HG02885 (cell line): Measurements from ENCODE around the gene TRMT1.
A peak's percentile ranks its signal among the peaks of the same experiment; 100 is the strongest.
"Not testable (repeated sequence)": the region's sequence is repeated elsewhere in the genome, so short reads cannot be mapped to it uniquely, and the experiment has no call there.

Experiments used
- ATAC-seq: cut with Tn5 transposase; IDR thresholded peaks from one replicate; pipeline ENCODE4 v1.9.1; 2021; ENCODE audit warnings: mild to moderate bottlenecking; ENCODE audit not compliant: unreplicated experiment, poor library complexity

Gene TRMT1

DNA sequence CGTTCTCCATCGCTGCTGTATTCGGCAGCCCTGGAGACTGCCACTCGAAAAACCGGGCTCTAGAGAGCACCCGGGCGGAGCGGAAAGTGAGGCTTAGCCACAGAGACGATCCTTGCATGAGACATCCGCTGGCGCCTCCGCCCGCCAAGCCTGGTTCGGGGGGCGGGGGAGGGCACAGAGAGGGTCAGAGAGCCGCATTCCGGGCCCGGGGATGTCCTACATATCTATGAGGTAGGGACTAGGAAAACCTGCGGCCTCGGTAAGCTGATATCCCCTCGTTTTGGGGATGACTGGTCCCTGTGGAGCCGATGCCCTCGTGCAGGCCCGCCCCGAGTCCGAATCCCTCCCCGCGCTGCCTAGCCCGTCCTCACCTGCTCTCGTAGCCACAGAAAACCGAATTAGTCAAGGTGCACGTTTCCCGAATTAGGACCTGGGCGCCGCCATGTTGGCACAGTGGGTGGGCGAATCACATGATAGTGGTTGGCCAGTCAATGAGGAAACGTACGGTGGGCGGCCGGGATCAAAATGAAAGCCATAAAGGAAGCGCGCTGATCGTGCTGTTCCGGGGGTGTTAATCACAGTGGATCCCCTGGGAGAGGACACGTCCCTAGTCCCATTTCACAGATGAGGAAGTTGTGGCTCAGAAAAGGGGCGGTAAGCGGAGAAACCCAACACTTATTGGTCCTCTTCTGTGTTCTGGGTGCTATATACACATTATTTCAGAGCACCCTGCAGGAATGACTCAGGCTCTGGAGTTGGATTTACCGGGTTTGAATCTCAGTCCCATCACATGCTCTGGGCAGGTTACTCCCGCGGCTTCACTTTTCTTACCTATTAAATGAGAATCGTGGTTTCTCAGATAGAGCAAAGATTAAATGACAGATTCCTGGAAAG lies at the start of gene TRMT1:
Gene TRMT1 (minus strand): TSS at position 459 of the 894 bp plus-strand sequence. CDS start 341 bp downstream, at position 118.
- ATAC-seq, result peak; percentile 51

DNA sequence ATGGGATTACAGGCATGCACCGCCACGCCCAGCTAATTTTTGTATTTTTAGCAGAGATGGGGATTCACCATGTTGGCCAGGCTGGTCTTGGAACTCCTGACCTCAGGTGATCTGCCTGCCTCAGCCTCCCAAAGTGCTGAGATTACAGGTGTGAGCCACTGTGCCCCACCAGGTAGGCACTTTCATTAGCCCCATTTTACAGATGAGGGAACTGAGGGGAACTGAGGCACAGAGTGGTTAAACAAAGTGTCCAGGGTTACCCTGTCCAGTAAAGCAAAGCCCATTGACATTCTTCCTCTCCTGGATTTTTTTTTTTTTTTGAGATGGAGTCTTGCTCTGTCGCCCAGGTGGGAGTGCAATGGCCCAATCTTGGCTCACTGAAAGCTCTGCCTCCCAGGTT lies 49.6 kb upstream of the TRMT1 start:
- ATAC-seq, result not testable (repeated sequence)

DNA sequence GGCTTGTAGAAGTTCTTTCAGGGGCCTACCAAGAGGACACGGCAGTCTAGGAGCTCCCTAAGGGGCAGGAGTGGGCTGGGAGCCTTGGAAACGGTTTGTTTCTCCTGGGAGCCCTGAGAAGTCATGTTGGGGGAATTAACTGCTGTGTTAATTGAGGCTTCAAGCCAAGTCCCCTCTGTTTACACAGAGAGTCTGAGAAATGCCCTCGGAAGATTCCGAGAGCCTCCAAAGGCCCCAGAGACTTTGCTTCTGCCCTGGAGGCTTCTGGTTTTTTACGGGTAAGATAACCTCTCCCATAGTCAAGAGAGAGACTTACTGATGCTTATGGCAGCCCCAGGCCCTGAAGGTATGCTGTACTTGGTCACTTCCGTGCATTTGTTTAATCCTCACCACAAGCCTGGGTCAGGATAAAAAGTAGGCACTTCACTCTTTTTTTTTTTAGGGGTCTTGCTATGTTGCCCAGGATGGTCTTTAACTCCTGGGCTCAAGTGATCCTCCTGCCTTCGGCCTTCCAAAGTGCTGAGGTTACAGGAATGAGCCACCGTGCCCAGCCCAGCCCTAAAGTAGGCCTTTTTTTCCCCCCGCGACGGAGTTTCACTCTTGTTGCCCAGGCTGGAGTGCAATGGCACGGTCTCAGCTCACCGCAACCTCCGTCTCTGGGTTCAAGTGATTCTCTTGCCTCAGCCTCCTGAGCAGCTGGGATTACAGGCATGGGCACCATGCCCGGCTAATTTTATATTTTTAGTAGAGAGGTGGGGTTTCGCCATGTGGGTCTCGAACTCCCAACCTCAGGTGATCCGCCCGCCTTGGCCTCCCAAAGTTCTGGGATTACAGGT lies 48.8 kb upstream of the TRMT1 start:
- ATAC-seq, result no peak

- ATAC-seq, result no peak
These were observed 48.0 kb upstream of the TRMT1 start for GRCh38 chr19:13164343-13165161.

- no peak for ATAC-seq
These were observed 47.2 kb upstream of the TRMT1 start for GRCh38 chr19:13163609-13164342.

DNA sequence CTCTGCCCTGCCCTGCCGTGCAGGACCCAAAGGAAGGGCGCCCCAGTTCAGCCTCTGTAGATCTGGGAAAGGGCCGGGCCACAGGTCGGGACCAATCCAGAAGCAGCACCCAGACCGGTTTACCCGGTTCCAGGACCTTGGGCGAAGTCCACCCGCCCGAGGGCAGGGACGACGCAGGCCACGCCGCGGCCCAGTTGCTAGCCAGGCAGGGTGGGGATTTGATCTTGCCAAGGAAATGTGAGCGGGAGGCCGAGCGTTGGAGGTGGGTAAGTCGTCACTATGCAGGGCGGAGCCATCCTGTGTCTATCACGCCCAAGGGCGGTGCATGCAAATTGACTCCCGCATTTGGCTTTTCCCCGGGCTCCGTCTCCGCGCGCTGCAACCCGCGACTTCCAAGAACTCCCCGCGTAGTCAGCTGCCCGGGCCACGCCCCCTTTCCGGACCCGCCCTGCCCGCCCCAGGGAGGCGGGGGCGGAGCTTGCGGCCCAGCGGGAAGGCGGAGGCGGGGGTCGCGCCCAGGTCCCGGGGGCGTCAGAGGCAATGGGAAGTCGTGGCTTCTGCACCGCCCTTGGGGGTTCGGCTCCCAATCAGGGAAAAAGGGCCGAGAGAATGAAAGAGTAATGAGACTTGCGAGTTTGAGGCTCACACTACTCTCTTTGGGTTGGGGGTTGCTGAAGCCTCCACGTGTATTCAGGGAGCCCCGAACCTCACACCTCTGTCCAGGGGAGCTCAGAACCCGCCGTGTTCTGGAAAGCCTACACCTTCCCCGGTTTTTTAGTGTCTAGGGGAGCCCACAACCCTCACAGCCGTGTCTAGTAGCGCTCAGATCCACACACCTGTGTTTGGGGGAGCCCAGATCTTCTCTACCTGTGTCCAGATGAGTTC lies 46.4 kb upstream of the TRMT1 start:
- ATAC-seq, result peak; percentile 57

DNA sequence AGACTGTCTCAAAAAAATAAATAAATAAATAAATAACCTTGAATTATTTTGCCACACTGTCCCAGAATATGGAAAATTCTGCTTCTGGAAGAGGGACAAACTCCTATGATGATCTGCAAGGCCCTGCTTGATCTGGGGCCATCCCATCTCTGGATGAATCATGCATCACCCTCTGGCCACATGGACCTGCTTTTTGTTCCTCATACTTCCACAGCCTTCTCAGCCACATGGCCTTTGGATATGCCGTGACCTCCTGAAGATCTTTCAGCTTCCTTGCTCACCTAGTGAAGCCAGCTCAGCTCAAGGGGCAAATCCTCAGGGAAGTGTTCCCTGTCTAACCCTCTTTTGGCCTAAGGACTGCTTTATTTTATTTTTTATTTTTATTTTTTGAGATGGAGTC lies 44.0 kb upstream of the TRMT1 start:
- ATAC-seq, result no peak

GRCh38 chr19:13159713-13160112 lies 43.2 kb upstream of the TRMT1 start:
- ATAC-seq, result no peak

- no peak for ATAC-seq
These were observed 39.2 kb upstream of the TRMT1 start for GRCh38 chr19:13155472-13156359.

GRCh38 chr19:13154911-13155471 lies 38.5 kb upstream of the TRMT1 start:
- ATAC-seq, result no peak

GRCh38 chr19:13154241-13154778 lies 37.8 kb upstream of the TRMT1 start:
- no peak for ATAC-seq

GRCh38 chr19:13153569-13154240 lies 37.2 kb upstream of the TRMT1 start:
- ATAC-seq, result no peak

GRCh38 chr19:13152974-13153568 lies 36.5 kb upstream of the TRMT1 start:
- ATAC-seq, result peak; percentile 38

GRCh38 chr19:13152356-13152973 lies 35.9 kb upstream of the TRMT1 start:
- ATAC-seq, result peak; percentile 11

DNA sequence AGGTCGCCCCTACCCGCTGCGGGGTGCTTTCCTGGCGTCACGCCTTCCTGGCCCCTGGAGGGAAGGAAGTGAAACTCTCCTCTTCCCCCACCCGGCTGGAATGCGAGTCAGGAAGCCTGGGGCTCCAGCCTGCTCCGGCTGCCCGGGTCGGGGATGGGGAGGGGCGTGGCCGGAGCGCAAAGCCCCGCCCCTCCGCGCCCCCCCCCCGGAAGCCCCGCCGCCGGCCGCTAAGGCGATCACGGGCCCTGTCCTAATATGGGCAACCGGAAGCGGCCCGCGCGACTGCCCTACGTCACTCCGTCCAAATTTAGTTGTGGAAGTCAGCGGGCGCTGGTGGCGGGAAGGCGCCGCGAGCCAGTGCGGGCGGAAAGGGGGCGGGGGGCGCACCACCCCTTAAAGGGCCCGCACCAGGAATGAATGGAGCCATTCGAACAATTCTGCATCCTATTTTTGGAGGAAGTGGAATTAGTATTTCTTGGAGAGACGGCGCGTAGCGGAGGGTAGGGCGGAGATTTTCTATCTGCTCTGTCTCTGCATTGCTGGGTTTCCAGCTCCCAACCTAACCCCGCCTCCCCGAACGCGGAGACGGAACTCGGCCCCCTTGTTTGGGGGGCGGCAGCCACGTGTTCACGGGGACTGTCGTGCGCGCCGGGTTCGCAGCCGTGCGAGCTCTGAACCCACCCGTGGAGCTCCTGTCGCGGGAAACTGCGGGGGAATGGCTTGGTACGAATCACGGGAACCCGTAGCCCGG lies 35.2 kb upstream of the TRMT1 start:
- ATAC-seq, result peak; percentile 51
